NCI-H748 (cell line): ENCODE data around the gene DGCR6L.
"Not testable (repeated sequence)": the region's sequence is repeated elsewhere in the genome, so short reads cannot be mapped to it uniquely, and the experiment has no call there.

ENCODE experiments used
- DNase-seq: peaks from one replicate; lab custom pipeline; 2025; ENCODE audit not compliant: unreplicated experiment; lab: John Stamatoyannopoulos, UW

Gene DGCR6L

DNA sequence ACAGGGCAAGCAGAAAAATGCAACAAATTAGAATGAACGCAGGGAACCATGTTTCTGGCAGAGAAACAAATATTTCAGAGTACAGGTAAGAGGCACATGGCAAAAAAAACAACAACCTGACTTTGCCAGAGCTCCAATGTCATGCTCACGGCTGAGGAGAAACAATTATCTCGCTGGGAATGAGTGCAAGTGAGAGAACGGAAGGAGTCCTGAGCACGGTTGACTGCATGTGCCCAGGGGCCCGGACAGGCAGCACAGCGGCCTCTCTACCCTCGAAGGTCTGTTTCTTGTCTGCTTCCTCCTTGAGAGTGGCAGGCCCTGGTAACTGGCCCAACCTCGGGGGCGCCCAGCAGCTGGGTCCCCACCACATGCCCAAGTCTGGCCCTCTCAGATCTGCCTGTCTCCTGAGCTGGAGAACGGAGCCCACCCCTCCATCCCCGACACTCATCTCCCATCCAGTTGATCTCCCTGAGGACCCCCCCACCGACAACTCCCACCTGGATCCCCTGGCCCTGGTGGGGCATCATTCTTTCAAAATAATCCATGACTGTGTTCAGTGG, 27.1 kb downstream of the DGCR6L start:
- no peak for DNase-seq

DNA sequence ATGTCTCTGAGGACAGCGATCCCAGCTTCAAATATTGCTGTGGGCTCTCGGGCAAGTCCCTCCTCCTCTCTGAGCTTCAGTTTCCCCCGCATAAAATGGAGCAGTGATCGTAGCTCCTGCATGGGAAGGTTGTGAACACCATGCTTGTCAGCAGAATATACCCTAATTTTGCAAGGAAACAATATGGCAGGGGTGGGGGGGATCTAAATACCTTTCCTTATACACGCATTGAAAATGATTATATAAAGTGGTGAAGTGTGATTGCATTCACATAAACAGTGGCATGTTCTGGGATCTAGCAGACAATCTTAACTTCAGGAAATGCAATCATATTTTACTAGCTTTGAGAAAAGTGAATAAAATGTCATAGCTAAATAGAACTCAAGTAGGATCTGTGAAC, 27.8 kb downstream of the DGCR6L start:
- DNase-seq = no peak

DNA sequence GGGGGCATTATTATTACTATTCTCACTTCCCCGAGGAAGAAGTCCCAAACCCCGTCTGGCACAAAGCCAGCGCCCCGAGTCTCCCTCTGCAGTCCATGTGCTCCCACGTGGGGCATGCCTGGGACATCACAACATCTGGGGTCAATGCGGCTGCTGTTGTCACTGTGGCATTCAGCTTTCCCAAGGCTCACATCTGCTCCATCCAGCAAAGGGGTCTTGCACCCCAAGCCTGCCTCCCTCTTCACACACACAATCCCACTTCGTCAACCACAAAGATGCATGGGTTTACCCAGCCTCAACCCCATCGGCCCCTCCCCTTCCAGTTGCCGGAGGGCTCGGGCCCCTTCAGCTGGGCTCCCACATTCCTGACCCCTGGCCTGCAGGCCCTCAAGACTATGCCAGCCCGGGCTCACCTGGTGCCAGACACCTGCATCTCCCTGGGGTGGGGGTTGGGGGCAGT, 28.2 kb downstream of the DGCR6L start:
- DNase-seq = no peak

DNA sequence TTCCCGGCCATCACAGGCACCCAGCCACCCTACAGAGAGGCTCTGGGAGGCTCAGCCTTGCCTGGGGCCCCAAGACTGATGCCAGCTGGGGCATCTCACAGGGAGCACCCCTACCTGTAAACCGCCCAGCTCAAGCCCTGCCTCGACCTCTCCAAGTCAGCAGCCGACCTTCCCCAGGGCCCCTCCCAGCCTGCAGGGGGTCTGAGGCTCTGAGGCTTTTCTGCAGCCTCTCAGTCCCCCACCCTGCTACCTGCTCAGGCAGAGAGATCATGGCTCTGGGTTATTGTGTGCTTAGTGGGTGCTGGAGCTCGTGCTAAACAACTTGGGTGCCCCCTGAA, 28.6 kb downstream of the DGCR6L start:
- no peak for DNase-seq

DNA sequence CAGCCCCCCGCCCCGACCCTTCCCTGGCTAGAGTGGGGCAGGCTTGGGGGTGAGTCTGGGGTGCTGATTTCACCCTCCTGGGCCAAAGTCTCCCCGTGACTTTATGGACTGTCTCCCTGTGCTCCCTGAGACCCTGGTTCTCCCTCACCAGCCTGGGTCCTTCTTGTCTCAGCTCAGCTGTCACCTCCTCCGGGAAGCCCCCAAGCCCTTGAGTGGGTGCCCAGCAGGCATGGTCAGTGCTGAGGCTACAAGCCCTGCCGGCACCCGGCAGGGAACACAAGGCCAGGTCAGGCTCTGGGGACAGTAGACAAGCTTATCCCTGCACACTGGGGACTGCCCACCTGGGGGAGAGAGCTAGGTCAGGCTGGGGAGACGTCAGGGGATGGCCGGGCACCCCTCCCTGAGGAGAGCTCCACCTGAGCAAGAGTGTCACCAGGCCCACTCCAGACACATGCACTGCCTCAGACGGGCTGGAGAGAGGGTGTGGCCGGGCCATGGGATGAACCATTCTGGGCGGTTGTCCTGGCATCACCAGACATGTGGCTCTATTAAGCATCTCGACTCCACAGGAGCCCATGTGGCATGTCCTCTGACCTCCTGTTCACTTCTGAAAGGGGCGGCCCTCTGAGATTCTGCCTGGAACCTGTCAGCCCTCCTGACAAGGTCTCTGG, 29.1 kb downstream of the DGCR6L start:
- no peak for DNase-seq

DNA sequence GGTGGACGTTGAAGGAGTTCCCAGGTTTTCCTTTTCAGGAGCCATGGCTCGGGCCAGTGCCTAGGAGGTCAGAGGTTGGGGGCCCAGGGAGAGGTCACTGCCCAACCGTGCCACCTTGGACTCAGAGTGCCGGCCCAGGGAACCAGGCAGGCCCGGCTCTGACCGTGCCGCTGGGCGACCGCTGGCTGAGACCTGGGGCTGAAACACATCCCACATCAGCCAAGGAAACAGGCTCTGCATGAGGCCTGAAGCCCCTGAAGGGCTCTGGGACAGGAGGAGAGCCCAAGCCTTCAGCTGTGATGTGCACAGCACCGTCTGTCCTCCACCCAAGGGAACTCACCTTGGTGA, 29.8 kb downstream of the DGCR6L start:
- no peak for DNase-seq

DNA sequence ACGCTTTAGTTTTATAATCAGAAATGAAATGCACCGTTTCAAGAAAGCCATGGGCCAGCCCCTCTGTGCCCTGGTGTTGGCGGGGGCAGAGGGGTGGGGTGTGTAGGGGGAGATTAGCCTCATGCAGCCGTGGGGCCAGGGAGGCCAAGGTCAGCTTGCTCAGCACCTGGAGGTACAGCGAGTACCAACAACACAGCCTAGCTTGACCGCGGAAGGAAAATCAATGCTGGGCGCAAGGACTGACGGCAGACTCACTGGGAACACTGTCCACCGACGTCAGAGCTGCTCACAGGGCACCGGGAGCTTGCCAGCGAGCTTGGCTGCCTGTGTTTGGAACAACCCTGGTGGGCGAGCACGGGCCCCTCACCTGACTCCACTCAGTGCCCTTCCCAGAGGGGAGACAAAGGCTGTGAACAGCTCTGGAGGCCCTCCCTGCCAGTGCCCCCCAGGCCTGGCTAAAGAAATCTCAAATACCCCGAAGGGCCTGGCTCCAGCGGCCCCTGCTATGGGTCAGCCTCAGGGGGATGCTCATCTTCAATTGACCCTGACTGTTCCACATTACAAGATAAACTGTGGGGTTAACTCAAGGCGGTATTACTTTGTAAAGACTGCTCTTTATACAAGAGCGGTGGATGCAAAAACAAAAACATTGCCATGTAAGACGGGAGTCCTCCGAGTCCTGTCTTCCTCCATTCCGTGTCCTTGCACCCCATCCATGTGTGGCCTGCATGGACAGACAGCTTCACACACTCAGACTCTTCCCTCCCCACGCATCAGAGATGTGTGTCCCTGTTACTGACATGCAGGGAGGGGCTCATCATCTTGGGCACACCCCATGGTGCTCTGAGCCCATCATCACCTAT, 30.4 kb downstream of the DGCR6L start:
- DNase-seq = not testable (repeated sequence)

DNA sequence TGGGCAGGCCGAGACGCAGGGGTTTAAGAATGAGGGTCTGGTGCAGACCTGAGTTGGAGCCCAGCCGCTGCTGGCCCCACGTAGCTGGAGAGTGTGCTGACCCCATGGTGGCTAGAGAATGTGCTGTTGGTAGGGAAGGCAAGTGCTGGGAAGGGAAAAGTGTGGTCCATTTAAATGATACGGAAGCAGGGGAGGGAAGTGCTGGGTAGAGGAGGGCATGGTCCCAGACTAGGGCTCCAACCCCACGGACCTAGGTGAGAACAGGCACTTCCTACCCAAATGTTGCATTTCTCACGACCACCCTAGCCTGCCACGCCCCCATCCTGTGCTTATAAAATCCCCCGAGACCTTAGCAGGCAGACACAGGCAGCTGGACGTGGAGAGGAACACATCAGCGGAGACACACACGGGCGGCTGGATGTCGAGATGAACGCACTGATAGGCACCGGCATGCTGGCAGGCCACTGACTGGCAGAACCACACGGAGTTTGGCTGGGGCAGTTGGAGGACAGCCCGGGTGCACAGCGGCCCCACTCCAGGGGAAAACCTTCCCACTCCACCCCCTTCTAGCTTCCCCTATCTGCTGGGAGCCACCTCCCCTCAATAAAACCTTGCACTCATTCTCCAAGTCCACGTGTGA, 33.0 kb downstream of the DGCR6L start:
- not testable (repeated sequence) for DNase-seq

GRCh38 chr22:20286312-20286660, 33.6 kb downstream of the DGCR6L start:
- DNase-seq = not testable (repeated sequence)

DNA sequence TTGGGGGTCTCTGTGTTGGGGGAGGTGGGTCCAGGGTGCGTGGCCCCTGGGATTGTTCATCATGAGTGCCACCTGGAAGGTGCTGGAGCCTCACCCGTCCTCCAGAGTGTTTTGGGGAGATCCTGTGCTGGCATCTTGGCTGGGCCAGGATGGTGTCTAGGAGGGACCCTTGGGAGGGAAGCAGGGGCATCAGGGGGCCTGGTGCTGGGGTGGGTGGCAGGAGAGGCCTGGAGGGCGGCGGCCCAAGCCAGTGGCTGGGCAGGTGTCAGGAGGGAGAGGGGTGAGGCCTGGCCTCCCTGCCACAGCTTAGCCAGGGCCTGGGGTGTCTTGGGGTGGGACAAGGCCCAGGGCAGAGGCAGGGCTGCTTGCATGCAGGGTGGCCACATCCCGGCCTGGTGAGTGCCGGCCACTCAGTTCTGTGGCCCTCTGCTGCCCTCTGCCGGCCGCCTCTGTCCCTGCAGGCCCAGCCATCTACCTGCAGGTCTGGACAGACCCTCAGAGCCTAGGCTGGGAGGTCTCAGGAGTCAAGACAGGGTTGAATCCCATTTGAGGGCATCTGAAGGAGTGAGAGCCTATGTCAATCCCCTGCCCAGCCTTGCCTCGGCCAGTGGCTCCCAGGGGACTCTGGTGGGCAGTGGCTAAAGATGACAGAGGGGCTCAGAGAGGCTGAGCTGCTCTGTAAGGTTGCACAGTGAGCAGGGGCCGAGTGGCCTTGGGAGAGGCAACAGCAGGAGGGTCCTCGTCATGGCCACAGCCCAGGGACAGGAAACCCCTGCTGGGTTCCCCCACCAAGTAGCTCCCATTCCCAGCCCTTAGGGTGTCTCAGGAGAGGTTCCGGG, 34.2 kb downstream of the DGCR6L start:
- peak; percentile 48 for DNase-seq

DNA sequence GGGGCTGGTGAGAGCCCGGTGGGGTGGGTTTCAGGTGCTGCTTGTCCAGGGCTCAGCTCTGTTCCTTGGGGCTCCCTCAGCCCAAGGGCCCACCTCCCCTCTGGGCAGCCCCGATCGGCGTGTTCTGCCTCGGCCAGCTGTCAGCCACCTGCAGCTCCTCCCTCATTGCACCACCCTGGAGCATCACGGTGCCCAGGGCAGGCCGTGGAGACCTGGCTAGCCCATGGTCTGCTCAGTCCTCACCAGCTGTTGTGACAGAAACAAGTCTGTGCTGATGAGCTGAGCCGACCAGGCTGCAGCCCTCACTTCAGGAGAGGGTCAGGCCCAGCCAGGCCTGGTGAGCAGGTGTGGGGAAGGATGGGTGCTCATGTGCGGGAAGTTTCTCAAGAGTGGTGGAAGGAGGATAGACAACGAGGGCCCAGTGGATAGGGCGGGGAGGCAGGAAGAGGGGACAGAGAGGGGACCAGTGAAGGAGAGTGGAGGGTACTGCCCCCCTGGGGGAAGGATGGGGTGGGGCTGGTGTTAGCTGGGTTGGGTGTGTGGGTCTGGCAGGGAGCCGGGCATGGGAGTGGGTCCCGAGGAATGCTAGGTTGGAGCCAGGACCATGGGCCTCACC, 35.3 kb downstream of the DGCR6L start:
- no peak for DNase-seq

GRCh38 chr22:20283674-20284066, 36.2 kb downstream of the DGCR6L start:
- DNase-seq = peak; percentile 6

DNA sequence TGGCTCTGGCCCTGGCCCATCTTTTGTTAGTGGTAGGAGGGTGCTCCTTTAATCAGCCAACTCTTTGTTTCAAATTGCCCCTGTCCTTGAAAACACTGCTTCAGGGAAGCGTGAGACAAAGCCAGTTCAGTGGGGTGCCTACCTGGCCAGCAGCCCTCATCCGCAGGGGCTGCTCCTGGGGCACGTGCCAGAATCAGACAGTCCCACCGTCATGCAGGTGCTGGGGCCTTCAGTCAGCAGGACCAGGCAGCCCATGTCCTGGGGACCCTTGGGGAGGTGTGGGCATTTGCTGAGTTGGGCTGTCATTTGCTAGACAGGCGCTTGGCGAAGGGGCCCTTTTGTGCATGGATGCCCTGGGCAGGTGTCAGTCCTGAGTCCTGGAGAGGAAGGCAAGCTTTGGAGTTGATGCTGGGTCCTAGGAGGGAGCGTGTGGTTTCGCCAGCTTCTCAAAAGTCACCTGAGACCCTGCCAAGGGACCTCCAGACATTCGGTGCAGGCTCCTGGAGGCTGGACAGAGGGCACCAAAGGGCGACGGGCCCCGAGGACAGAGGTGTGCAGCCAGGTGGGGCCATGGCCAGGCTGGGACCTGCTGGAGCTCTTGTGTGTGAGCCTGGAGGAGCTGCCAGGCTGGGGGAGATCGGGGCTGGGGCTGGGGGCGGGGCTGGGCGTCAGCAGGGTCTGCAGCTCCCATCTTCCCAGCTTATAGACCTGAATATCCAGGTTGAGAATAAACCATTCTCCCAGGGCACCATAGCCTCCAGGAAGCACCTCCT, 36.8 kb downstream of the DGCR6L start:
- DNase-seq = no peak

DNA sequence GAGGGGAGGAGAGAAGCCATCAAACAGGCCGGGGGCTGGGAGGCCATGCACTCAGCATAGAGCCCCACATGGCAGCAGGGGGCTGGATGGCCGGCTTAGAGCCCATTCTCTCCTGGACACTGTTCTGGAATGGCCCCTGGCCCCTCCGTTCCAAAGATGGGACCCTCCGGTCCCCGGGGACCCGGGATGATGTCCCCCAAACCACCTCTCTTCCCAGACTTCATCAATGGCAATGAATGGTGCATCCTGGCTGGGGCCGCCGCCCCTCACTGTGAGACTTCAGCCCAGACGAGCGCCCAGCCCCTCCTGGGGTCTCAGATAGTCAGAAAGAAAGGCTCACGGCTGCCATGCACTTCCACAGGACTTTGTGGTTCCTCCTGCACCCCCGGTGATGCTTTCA, 38.0 kb downstream of the DGCR6L start:
- DNase-seq = no peak

DNA sequence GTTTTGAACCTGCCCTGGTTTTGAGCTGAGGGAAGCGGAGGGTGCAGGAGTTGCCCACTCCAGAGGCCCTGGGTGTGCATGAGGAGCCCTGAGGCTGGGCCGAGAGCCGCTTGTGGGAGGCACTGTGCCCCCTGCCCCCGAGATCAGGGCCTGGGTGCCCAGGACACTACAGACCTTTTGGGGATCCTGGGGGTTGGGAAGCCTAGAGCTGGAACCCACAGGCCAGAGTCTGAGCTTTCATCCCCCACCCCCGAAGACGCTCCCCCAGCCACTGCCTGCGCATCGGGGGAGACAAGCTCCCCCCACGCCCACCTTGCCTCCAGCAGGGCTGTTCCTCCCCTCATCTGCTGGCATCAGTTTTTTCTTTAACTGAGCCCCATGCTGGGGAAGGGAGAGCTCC, 38.4 kb downstream of the DGCR6L start:
- DNase-seq = not testable (repeated sequence)

DNA sequence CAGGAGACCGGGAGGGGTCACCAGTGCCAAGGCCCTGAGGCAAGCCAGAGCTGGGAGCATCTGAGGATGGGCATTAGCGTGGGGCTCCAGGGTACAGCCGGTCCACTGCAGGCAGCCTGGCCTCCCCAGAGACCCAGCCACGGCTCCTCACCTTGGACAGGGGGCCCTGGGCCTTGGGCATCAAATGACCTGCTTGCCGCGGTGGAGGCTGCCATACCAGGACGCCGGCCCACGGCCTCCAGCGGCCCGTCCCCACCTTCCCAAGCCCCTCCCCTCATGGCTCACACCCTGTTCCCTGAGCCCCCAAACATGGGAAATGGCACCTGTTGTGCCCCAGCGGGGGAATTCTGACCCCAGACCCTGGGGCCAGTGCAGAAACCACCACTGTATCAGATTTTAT, 39.0 kb downstream of the DGCR6L start:
- DNase-seq = no peak

GRCh38 chr22:20280163-20280562, 39.7 kb downstream of the DGCR6L start:
- peak; percentile 49 for DNase-seq

- no peak for DNase-seq
Observed at GRCh38 chr22:20279662-20280134, 40.2 kb downstream of the DGCR6L start.

DNA sequence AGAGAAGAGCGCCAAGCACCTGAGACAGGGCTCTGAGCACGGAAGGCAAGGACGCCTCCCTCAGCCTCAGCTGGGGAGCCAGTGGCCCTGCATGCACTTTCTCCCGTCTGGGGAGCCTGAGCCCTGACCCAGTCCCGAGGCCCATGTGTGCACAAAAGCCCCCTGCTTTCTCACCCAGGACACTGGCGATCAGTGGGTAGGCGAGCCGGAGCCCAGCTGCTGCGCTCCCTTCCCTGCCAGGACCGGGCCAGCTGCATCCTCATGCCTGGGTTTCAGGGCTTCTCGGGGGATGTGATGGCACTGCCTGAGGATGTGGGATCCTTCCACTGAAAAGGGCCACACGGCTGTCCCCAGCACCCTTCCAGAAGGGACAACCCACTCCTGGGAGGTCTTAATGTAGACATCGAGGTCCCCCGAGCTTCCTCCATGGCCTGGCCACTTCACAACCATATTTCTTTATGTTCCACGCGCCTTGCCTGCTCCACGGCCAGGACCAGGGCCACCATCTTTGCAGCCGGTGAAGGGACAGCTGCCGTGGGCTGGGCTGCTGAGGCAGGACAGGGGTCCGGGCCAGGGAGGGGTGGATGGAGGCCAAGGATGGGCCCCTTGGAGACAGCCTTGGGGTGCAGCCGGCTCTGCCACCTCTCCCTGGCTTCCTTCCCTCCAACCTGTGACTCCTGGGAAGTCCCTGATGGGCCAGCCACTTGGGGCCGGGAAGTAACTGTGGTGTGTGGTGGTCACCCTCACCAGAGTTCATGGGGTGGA, 41.0 kb downstream of the DGCR6L start:
- DNase-seq = not testable (repeated sequence)
